HS-27A (cell line): ENCODE data around the gene RXRA.

Experiments
- DNase-seq: peaks from one replicate; pipeline ENCODE4 v3.0.0-alpha.2; 2012; ENCODE audit warnings: low read depth, missing footprints

Gene RXRA

GRCh38 chr9:134339183-134339806 is 13.0 kb downstream of the RXRA start:
- DNase-seq = no peak

- no peak for DNase-seq
Observed at GRCh38 chr9:134340475-134341160, 14.4 kb downstream of the RXRA start.

- no peak for DNase-seq
Observed at GRCh38 chr9:134341306-134341705, 15.1 kb downstream of the RXRA start.

GRCh38 chr9:134341929-134342745 is 15.9 kb downstream of the RXRA start:
- DNase-seq = no peak

GRCh38 chr9:134342746-134343115 is 16.5 kb downstream of the RXRA start:
- DNase-seq = no peak

GRCh38 chr9:134343637-134344036 is 17.4 kb downstream of the RXRA start:
- DNase-seq = no peak

- DNase-seq = no peak
Observed at GRCh38 chr9:134344068-134344799, 18.0 kb downstream of the RXRA start.

- DNase-seq = no peak
Observed at GRCh38 chr9:134344800-134345310, 18.6 kb downstream of the RXRA start.

GRCh38 chr9:134345737-134346136 is 19.5 kb downstream of the RXRA start:
- no peak for DNase-seq

GRCh38 chr9:134346151-134346550 is 19.9 kb downstream of the RXRA start:
- no peak for DNase-seq

- DNase-seq = no peak
Observed at GRCh38 chr9:134346840-134347583, 20.8 kb downstream of the RXRA start.

- DNase-seq = no peak
Observed at GRCh38 chr9:134347996-134348395, 21.7 kb downstream of the RXRA start.

GRCh38 chr9:134348404-134349155 is 22.3 kb downstream of the RXRA start:
- no peak for DNase-seq

GRCh38 chr9:134349936-134350335 is 23.7 kb downstream of the RXRA start:
- no peak for DNase-seq

GRCh38 chr9:134350416-134350994 is 24.2 kb downstream of the RXRA start:
- DNase-seq = no peak

GRCh38 chr9:134351606-134352176 is 25.4 kb downstream of the RXRA start:
- no peak for DNase-seq

- no peak for DNase-seq
Observed at GRCh38 chr9:134352247-134352933, 26.1 kb downstream of the RXRA start.

GRCh38 chr9:134353539-134353938 is 27.3 kb downstream of the RXRA start:
- DNase-seq = no peak

GRCh38 chr9:134355158-134355557 is 28.9 kb downstream of the RXRA start:
- no peak for DNase-seq
